Stimulated activated CD8-positive, alpha-beta memory T cell treated with anti-CD3 and anti-CD28 coated beads, Interleukin-7, amount 100 ng/mL, for 1 hour (primary cell): Measurements from ENCODE around the gene NINL.

ENCODE experiments used
- DNase-seq, 2 donors: peaks; one replicate each; pipeline ENCODE4 v3.0.0-alpha.2; 2020; ENCODE audit warnings: low read depth in 2 of 2

Gene NINL

DNA sequence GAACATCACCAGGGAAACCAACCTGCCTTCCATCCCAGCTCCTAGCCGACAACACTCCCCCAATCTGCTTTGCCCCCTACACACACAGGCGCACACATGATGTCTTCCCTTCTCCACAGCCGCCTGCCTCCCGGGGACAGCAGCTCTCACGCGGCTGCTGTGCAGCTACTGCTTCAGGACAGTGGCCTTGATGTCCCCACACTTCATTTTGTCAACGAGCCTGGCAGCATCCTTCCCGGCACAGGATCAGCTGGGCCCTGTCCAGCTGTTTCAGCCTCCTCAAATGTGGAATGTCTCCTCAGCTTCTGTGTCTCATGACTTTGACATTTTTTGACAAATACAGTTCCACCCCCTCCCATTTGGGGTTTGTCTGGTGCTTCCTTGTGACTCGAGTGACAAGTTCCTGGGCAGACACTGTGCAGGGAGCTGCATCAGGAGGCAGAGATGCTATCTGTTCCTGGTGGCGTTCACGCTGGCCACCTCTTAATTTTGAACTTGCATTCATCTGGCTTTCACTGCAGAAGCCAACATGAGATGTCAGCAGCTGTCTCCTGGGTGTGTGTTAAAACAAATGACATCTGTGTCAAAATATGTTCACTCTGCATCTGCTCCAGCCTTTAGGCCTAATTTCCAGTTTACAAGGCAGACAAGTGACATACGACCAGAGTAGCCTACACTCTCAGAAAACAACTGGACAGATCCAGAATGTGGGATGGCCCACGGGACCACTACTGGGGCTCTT, 120.7 kb downstream of the NINL start:
- no peak for DNase-seq

DNA sequence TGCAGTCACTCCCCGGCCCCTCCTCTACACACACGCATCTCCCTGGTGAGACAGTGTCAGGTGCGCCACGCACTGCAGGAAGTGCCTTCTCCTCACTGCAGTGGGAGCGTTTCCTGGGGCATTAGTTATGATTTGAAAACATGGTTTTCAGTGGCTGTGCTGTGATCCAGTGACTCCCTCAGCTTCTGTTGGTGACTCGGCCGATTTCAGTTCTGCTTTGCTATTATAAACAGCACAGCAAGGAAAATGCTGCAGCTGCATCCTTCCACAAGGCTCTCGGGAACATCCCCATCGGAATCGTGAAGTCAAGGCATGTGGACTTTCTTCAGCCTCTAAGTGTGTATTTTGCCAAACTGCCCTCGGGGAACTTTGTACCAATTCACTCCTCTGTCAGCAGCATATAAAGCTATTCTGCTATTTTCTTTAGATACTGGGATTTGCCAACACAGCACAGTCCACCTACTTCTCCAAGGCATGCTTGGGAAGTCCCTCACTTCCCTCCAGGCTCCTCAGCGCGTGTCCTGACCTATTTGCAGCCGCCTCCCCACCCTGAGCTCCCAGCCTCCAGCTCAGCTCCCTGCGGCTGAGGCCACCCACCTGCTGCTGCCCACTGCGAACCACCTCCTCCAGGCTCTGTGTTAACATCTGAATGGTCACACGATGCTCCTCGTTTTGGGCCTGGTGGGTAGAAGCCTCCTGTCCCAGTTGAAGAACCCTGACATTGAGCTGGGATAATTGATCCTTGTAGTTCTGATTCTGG, 123.4 kb downstream of the NINL start:
- no peak for DNase-seq

DNA sequence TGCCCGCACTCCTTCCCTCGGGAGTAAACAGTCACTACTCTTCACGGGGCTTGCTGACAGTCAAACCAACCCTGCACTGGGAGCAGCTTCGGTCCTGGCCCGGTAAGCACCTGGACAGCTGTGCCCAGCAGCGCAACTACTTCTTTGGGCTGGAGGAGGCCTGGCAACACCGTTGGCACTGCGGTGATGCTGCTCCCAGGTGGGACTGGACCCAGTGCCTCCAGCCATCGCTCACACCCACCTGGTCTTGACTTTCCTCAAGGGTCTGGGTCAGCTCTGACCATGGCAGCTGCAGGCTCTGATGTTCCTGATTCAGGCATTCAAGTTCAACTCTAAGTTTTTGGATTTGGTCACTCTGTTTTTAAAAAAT, 124.1 kb downstream of the NINL start:
- no peak for DNase-seq

DNA sequence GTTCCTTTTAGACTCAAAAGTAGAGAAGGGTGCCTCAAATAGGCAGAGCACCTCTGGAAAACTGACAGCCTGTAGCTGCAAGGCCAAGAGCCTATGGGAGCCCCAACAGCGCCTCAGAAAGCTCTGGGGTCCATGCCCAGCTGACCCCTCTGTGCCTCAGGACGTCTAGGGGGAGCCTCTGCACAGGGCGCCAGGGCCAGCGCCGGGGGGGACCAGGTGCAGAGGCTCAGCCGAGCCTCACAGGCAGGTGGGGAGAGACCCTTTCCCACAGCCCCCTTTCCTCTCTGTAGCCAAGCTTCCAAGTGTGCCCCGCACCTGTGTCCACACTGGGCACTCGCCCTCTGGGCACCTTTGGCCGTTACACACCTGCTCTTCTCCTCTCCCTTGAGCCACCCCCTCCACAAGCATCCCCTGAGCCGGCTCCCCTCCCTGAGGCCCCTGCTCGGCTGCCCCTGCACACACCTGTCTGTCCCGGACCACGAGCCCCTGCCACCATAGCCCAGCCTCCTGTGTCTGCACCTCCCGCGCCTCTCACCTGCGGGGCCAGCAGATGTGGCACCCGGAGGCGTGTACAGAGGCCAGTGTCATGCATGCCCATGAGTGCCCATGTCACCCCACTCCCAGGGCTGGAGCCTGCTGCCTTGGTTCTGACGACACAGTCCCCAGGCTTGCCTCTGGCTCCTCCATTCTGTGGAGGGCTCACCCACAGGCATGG, 124.6 kb downstream of the NINL start:
- no peak for DNase-seq

DNA sequence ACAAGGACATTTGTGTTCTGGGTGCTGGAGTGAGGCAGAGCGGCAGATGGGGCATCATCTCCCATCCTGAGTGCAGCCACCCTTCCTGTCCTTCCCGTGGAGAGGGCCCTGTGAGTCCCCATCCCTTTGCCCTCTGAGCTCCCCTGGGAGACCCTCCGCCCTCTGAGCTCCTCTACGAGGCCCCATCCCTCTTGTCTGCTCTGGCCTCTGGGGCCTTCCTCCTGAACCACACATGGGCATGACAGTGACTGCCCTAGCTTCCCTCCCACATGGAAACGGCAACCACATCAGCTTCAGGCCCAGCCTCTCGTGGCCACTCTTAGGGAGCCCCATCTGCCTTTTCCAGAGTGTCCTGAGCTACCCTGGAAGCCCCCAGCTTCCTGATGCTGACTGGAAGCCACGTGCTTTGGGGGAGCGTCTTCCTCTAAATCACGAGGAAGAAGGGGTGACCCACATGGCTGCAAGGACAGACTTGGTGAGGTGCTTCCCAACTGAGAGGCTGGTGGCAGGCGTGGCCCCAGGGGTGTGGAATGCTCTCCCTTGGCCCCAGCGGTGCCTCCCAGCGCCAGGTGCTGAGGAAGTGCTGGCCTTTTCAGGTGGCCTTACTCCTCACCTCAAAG, 125.3 kb downstream of the NINL start:
- no peak for DNase-seq

DNA sequence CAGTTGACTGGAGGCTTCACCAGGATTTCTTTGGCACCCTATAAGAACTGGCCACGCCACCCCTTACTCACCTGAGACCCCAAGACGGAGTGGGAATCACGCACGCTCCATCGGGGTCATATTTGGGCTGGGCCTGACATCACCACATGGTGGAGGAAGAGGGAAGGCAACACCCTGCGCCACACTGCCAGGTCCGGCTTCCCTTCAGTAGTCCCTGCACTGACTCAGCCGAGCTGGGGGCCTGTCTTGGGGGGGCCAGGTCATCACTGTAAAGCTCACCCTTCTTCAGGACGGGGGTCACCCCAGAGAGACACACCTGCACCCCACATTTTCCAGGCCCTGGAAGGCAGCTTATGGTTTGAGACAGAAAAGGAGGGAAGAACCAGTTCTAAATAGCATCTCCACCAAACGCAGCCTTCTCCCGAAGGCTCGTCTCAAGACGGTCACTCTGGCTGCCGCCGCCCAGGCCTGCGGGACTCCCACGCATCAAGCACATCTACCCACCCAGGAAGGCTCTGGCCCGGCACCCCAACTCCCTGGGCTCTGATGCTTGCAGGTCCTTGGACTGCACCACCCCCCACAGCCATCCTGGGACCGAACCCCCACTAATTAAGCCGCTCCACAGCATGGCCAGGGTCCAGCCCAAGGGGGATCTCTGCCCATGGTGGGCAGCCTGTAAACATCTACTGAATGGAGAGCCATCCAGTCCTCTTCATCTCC, 126.1 kb downstream of the NINL start:
- no peak for DNase-seq

DNA sequence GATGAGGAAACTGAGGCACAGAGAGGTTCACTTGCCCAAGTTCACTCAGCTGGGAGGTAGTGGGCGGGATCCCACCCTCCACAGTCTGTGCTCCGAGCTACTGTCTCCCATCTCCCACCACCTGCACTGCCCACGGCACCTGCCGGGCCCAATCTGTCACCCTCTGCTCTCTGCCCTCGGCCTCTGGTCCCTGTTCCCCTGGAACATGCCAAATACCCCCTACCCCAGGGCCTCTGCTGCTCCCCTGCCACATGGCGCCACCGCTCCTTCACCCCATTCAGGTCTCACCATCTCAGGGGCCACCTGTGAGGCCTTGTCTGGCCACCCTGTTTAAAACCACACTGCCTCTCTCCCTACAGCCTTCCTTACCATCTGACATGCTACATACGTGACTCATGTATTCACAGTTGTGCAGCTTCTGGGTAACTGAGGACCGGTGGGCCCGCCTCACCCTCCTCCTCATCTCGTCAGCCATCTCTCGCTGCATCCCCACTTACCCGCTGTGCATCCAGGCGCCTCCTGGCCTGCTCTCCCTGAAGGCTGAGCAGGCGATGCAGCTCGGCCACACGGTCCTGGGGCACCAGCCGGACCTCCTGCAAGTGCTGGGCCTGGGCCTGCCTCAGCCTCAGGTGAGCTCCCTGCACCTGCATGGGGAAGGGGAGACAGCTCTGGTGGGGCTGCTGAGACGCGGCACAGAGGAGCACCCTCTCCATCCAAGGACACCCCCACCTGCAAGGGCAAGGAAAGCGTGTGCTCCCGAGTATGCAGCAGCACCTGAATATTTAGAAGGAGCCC, 127.2 kb downstream of the NINL start:
- no peak for DNase-seq

DNA sequence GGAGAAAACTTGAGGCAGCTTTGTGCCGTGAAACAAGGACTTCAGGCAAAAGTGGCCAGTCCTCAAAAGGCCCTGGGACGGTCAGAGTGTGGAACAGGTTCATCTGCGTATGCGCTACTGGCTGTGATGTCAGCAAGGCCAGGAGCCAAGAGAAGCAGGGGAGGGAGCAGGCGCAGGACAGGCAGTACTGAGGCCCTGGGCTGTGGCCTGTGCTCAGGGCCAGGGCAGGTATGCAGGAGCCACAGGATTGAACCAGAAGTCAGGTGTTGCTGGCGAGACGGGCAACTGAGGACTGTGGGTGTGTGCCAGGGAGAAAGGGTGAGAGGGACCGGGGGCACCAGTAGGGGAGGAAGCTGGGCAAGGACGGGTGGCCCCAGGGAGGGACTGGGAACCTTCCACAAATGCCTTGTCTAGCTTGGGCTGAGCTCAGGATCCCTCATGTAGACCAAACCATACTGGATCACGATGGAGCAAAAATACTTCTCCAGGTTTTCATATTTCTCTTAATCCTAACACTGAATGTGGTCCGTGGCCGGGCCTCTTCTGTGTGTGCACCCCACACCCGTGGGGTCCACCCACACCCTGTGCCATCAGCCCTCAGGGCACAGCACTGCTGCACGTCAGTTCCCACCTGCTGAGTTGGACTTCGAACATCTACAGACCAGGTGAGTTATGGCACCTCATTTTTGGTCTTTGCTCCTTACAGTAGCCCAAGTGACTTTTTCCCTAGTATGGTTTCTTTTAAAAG, 131.0 kb downstream of the NINL start:
- DNase-seq, result no peak

DNA sequence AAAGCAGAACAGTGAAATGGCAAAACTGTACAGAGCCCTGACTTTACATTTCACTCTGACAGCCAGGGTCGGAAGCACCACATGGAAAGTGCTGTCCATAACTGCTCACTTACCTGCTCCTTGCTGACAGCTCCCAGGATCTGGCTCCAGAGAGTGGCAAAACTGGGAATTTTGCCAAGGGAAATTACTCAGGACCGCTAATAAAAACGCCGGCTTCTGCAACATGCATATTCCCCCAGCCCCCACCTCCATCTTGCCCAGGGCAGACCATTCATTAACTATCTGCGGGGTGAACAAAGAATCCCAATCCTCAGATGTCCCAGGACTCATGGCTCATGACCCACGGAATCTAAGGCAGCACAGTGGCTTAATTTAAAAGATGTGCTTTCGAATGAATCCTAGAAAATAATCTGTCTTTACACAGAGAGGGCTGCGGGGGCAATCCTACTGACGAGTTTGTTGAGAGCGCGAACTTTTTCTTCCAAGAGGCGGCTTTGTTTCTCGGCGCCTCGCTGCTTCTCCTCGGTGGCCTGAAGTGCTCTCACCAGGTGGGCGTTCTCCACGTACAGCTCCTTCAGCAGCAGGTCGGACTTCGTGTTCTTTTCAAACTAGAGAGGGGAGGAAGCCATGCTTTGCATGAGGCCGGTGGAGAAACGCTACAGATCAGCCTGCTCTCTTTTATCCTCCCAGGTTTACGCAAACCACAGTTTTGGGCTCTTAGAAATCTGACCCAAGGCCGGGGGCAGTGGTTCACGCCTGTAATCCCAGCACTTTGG, 132.1 kb downstream of the NINL start:
- DNase-seq, result no peak

DNA sequence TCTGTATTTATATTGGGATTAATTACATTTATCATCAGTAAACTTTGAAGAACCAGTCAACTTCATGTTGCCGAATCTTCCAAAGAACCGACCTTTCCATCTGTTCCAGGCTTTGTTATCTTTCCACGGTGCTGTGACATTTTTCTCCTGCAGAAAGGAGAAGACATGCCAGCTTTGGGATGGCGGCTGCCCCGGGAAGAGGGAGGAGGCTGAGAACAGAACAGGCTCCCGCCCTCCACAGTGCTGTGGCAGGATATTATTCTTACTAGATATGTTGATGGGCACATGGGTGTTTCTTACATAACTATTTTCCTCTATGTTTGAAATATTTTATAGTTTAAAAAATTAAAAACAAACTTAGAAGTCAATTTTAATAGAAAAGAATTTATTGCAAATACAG, 133.0 kb downstream of the NINL start:
- no peak for DNase-seq

DNA sequence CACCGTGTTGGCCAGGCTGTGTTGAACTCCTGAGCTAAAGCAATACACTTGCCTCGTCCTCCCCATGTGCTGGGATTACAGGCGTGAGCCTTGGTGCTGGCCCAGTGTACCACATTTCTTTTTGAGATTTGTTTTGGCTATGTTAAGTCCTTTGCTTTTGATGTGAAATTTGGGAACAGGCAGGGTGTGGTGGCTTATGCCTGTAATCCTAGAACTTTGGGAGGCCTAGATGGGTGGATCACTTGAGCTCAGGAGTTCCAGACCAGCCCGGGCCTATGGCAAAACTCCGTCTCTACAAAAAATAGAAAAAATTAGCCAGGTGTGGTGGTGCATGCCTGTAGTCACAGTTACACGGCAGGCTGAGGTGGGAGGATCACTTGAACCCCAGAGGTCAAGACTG, 137.7 kb downstream of the NINL start:
- no peak for DNase-seq

DNA sequence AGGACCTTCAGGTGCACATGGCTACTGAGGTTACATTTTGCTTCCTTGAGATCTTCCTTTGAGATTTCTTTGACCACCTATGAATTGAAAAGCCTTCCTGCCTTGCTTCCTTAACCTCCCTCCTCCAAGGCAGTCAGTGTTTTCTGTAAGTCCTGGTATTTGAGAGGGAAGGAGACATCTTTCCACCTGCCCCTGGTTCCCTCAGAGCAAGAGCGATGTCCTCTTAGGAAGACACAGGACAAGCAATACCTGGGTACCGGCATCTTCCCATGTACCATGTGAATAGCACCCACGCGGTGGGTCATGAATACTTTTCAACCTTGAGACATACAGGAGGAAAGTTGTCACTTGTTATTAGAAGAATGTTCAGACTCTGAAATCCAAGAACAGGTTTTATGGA, 140.8 kb downstream of the NINL start:
- no peak for DNase-seq

DNA sequence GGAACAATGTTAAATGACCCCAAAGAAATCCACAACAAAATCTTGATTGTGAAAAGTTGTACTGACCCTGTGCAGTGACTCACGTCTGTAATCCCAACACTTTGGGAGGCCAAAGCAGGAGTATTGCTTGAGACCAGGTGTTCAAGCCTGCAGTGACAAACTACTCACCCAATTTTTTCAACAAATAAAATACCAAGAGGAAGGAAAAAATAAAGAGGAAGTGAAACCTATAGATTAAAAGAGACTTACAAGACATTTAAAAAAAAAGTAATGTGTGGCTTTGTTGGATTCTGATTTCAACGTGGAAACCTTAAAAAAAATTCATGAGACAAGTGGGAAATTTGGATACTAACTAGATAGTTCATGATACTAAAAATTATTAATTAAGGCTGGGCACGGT, 146.0 kb downstream of the NINL start:
- DNase-seq, result no peak

DNA sequence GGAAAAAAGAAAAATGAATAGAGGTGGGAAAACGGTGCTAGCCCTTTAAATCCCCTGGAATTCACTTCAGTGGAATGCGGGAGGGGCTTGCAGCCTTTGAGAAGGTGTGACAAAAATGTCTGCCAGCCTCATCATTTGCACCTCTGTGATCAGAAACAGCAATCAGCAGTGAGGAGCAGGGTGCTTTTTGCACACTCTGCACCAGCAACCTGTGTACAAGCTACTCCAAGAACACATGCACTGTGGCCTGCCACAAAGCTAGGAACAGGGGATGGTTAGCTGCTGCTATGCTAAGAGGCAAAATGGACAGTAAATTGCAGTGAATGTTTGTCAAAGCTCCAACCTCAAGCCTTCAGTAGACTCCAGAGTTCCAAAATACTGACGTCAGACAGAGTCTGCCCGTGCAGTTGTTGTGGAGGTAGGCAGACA, 148.2 kb downstream of the NINL start:
- DNase-seq, result no peak

DNA sequence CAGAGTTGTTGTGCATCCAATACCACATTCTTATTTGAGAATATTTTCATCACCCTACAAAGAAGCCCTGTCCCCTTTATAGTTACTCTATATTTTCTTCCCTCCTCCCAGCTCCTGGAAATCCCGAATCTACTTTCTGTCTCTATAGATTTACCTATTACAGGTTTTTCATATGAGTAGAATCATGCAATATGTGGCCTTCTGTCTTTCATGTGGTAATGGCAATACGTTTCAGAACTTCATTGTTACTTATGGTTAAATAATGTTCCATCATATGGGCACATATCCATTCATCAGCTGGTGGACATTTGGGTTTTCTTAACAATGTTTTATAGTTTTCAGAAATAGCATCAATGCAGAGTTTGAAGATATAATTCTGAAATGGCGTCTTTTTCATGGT, 160.8 kb downstream of the NINL start:
- no peak for DNase-seq

DNA sequence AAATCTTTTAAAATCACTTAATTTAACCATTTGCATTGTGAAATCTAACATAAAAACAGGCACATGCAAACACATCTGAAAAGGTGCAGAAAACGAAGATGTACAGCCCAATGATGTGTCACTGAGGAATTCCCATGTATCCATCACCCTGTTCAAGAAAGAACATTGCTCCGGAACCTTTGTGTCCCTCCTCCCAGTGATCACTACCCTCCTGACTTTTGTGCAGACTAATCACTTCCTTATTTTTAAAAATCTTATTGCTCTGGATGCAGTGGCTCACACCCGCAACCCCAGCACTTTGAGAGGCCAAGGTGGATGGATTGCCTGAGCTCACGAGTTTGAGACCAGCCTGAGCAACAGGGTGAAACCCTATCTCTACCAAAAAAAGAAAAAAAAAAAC, 163.3 kb downstream of the NINL start:
- no peak for DNase-seq

DNA sequence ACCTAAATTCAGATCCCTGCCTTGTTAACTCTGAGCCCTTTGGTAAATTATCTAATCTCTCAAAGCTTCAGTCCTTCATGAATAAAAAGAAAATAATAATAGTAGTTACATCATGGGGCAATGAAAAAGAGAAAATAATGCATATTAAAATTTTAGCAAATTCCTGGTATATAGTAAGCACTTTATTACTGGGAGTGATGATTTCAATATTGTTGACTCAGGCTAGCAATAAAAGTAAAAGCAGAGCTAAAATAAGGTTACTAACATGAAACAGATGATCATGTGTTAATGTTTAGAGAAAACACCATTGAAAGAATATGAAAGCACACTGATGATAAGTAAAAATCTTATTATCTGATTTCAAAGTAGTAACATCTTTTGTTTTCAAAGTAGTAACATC, 164.2 kb downstream of the NINL start:
- DNase-seq, result no peak

DNA sequence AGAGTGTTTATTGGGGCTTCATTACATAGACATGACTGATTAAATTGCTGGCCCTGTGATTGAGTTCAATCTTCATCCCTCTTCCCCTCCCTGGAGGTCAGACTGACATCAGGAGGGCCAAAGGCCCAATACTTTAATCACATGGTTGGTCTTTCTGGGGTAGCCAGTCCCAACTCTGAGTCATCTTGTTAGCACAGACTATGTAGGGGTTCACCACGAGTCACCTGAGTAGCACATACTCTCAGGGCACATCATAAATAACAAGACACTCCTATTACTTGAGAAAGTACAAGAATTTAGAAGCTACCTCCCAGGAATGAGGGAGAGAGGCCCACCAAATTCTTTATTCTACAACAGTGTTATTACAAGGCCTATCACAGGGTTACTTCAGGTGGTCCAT, 166.6 kb downstream of the NINL start:
- no peak for DNase-seq

DNA sequence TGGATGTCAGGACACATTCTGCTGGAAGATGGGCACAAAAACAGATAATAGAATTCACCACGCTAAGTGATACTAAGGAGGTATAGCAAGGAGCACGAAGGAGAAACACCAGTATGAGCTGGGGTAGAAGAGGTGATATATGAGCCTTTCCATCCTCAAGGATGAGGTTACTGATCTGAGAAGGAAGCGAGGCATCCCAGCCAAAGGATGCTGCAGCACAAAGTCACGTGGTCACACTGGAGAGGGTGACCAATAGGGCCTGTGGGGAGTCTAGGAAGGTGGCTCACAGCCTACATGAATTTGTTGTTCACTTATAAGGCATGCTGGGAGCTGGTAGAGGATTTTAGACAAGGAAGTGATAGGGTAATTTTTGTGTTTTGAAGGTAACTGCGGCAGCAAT, 176.4 kb downstream of the NINL start:
- DNase-seq, result no peak

DNA sequence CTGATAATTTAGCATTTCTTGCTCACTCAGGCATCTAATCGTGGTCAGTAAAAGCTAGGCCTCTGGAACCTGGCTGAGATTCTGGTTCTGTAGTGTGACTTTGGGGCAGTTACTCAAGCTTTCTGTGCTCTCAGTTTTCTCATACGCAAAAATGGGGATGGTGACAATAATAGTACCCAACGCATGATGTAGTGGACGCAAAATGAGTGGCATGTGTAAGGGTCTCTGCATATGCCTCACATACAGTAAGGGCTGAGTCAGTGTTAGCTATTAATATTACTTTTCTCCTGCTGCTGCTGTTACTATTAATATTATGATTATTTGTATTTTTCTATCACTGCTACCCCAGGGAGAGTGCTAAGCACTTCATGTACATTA, 177.2 kb downstream of the NINL start:
- DNase-seq, result no peak
